22Rv1 (cell line): ENCODE data around the gene NPC1.
A peak's percentile ranks its signal among the peaks of the same experiment; 100 is the strongest.

Experiments
- H3K27ac ChIP-seq: fragments of 450-650 bp; 2 replicates; pipeline ENCODE4 v1.5.1; 2017
- CTCF ChIP-seq: fragments of 450-650 bp; IDR thresholded peaks from 2 replicates; pipeline ENCODE4 v1.5.1; 2017; ENCODE audit warnings: mild to moderate bottlenecking
- ZFX ChIP-seq: fragments of 450-650 bp; IDR thresholded peaks from 2 replicates; pipeline ENCODE4 v1.6.1; 2017; ENCODE audit warnings: antibody characterized with exemption, borderline replicate concordance

NPC1 gene

GRCh38 chr18:23586249-23587196, at the start of gene NPC1:
TSS of gene NPC1 (minus strand) at chr18:23586506. CDS start at chr18:23586343, 163 bp downstream.
- peak within 1 kb of the TSS; percentile 94 for H3K27ac ChIP-seq
- TF ChIP-seq CTCF (peak; percentile 93), ZFX (no peak)

- H3K27ac ChIP-seq, result no peak overlapping the region
- TF ChIP-seq CTCF (no peak), ZFX (no peak)
Measured at GRCh38 chr18:23636071-23636399, 49.7 kb upstream of the NPC1 start.

GRCh38 chr18:23635283-23636070, 49.2 kb upstream of the NPC1 start:
- no peak overlapping the region for H3K27ac ChIP-seq
- no peak for TF ChIP-seq ZFX
- TF ChIP-seq CTCF, result no peak

GRCh38 chr18:23634692-23635091, 48.4 kb upstream of the NPC1 start:
- no peak overlapping the region for H3K27ac ChIP-seq
- no peak for TF ChIP-seq ZFX

- no peak overlapping the region for H3K27ac ChIP-seq
- TF ChIP-seq ZFX, result no peak
- TF ChIP-seq CTCF, result no peak
Measured at GRCh38 chr18:23632615-23633014, 46.3 kb upstream of the NPC1 start.

- no peak for TF ChIP-seq CTCF
- H3K27ac ChIP-seq, result no peak overlapping the region
Measured at GRCh38 chr18:23631746-23632145, 45.4 kb upstream of the NPC1 start.

- TF ChIP-seq ZFX (no peak), CTCF (no peak)
- H3K27ac ChIP-seq, result no peak overlapping the region
Measured at GRCh38 chr18:23631312-23631711, 45.0 kb upstream of the NPC1 start.
